SK-N-SH treated with all-trans-retinoic acid at 6 μM for 48 hours (cell line): ENCODE measurements around the gene ZBTB46.

ENCODE experiments used
- OSR1 ChIP-seq: fragments of 250-450 bp; sonication (Bioruptor Pico); IDR thresholded peaks from 2 replicates; pipeline ENCODE4 v1.8.0; 2022; ENCODE audit warnings: moderate library complexity, mild to moderate bottlenecking, inconsistent platforms
- PPARA ChIP-seq: fragments of 250-450 bp; sonication (Bioruptor Pico); IDR thresholded peaks from 2 replicates; pipeline ENCODE4 v1.5.0; 2020; ENCODE audit warnings: mild to moderate bottlenecking, borderline replicate concordance
- ZC3H10 ChIP-seq: fragments of 250-450 bp; sonication (Bioruptor Pico); IDR thresholded peaks from 2 replicates; pipeline ENCODE4 v1.5.1; 2021; ENCODE audit warnings: mild to moderate bottlenecking, moderate library complexity
- ZFP3 ChIP-seq: fragments of 250-450 bp; sonication (Bioruptor Pico); IDR thresholded peaks from 2 replicates; pipeline ENCODE4 v1.5.0; 2020; ENCODE audit warnings: mild to moderate bottlenecking, moderate library complexity
- ZNF70 ChIP-seq: fragments of 450-650 bp; formaldehyde crosslinking; IDR thresholded peaks from 2 replicates; pipeline ENCODE4 v1.5.0; 2020; ENCODE audit warnings: mild to moderate bottlenecking, moderate library complexity
- TF ChIP-seq, protein P1 (sequence below): fragments of 250-450 bp; sonication (Bioruptor Pico); IDR thresholded peaks from 2 replicates; pipeline ENCODE4 v1.8.0; 2020; ENCODE audit warnings: mild to moderate bottlenecking, moderate library complexity, borderline replicate concordance
- TF ChIP-seq, protein P2 (sequence below): fragments of 250-450 bp; sonication (Bioruptor Pico); IDR thresholded peaks from 2 replicates; pipeline ENCODE4 v1.5.1; 2021; ENCODE audit warnings: mild to moderate bottlenecking, moderate library complexity

DNA sequence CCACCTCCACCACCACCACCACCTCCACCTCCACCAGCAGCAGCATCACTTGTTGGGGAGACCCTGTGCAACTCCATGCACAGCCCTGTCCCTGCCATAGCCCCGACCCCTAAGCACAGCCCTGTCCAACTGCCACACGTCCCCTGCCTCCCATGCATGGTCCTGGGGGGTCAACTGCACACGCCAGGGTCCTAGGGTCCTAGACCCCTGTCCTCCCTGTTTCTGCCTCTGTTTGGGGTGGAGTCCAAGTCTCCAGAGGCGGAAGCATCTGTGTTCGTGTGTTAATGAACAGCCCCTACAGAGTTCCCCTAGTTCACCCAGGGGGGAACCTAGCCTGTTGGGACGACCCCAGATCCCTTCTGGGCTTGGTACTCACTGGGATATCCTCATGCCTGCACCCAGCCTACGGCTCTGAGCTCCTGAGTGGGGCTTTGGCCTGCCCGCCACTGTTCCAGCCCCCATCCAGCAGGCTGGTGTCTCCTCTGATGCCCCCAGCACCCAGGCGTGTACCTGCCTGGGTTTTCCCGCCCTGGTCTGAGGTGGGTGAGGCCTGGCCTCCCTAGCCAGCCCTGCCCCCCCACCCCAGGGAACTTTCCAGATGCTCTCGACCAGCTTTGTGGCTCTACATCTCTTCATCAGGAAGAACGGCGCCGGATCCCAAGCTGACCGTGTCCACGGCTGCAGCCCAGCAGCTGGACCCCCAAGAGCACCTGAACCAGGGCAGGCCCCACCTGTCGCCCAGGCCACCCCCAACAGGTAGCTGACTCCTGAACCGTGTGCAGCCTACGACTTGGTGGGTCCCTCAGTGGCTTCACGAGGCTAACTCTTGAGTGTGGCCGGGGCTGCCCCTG lies 137.1 kb downstream of the ZBTB46 start:
- TF ChIP-seq, protein P1, sequence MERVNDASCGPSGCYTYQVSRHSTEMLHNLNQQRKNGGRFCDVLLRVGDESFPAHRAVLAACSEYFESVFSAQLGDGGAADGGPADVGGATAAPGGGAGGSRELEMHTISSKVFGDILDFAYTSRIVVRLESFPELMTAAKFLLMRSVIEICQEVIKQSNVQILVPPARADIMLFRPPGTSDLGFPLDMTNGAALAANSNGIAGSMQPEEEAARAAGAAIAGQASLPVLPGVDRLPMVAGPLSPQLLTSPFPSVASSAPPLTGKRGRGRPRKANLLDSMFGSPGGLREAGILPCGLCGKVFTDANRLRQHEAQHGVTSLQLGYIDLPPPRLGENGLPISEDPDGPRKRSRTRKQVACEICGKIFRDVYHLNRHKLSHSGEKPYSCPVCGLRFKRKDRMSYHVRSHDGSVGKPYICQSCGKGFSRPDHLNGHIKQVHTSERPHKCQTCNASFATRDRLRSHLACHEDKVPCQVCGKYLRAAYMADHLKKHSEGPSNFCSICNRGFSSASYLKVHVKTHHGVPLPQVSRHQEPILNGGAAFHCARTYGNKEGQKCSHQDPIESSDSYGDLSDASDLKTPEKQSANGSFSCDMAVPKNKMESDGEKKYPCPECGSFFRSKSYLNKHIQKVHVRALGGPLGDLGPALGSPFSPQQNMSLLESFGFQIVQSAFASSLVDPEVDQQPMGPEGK (CRISPR knock-in tag): no peak
- TF ChIP-seq ZNF70 (CRISPR knock-in tag) (no peak), PPARA (no peak), ZC3H10 (CRISPR knock-in tag) (no peak), ZFP3 (CRISPR knock-in tag) (no peak), OSR1 (CRISPR knock-in tag) (no peak)
- TF ChIP-seq, protein P2, sequence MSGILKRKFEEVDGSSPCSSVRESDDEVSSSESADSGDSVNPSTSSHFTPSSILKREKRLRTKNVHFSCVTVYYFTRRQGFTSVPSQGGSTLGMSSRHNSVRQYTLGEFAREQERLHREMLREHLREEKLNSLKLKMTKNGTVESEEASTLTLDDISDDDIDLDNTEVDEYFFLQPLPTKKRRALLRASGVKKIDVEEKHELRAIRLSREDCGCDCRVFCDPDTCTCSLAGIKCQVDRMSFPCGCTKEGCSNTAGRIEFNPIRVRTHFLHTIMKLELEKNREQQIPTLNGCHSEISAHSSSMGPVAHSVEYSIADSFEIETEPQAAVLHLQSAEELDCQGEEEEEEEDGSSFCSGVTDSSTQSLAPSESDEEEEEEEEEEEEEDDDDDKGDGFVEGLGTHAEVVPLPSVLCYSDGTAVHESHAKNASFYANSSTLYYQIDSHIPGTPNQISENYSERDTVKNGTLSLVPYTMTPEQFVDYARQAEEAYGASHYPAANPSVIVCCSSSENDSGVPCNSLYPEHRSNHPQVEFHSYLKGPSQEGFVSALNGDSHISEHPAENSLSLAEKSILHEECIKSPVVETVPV (CRISPR knock-in tag): no peak
